Chondrocyte (in vitro differentiated cells): ENCODE data around the gene RSPH6A. TPM values are rescaled to one million over a fixed set of nuclear protein-coding genes. Genes with fewer than 3 reads are reported as not detected.
"Not testable (repeated sequence)": the region's sequence is repeated elsewhere in the genome, so short reads cannot be mapped to it uniquely, and the experiment has no call there.

Experiments
- DNase-seq: peaks from one replicate; pipeline ENCODE4 v3.0.0; 2021; ENCODE audit warnings: mixed read lengths, low spot score
- H3K27ac Mint-ChIP-seq: one replicate; pipeline ENCODE4 v1.8.0; 2021; ENCODE audit warnings: mild to moderate bottlenecking, moderate library complexity, mixed read lengths; ENCODE audit not compliant: unreplicated experiment
- H3K27me3 Mint-ChIP-seq: 2 replicates; pipeline ENCODE4 v1.8.0; 2021; ENCODE audit warnings: low read depth, mixed read lengths
- H3K36me3 Mint-ChIP-seq: 2 replicates; pipeline ENCODE4 v1.8.0; 2021; ENCODE audit warnings: low read depth, mixed read lengths
- H3K4me1 Mint-ChIP-seq: 2 replicates; pipeline ENCODE4 v1.8.0; 2021; ENCODE audit warnings: low read depth, mild to moderate bottlenecking, mixed read lengths
- H3K4me3 Mint-ChIP-seq: one replicate; pipeline ENCODE4 v1.8.0; 2021; ENCODE audit warnings: mild to moderate bottlenecking, moderate library complexity, mixed read lengths; ENCODE audit not compliant: unreplicated experiment
- H3K9me3 Mint-ChIP-seq: 2 replicates; pipeline ENCODE4 v1.8.0; 2021; ENCODE audit warnings: low read depth, mixed read lengths
- total RNA-seq: library from RNA; stranded (reverse); gene quantifications from 3 replicates; pipeline ENCODE4 v1.2.1, GENCODE V29; 2021
- TF ChIP-seq, protein P1 (sequence below): fragments of 200-600 bp; sonication (generic); IDR thresholded peaks from 2 replicates; pipeline ENCODE4 v1.5.0; 2021; ENCODE audit warnings: antibody characterized with exemption, mild to moderate bottlenecking, moderate library complexity

RSPH6A gene
- total RNA-seq, 1 donor from 2014 or later, result 0.15 TPM

DNA sequence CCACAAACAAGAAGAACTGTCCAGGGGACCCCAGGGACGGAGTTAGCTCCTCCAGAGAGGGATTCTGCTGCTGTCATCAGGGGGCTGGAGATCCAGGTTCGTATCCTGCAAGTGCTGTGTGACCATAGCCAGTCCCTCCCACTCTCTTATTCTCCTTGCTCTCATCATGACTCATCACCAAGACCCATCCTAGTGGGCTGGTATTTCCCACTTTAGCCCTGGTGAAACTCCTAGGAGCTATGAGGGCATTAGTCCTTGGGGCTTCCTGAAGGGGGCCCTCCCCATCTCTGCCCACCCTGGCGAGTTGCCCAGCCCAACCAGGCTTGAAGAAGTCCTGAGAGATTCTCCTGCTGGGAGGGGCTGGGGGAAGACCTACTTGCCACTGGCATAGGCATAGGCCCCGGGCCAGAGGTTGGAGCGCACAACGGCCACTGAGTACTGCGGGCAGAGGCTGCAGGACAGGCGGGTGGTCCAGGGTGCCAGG, 15.0 kb downstream of the RSPH6A start:
- Mint-ChIP-seq H3K27me3 (no peaks in the 10 kb centered on the region), H3K4me3 (no peak overlapping the region), H3K9me3 (no peaks in the 10 kb centered on the region), H3K4me1 (peaks cover 13% of the 10 kb centered on the region), H3K27ac (peak overlapping the region; percentile 17), H3K36me3 (no peaks in the 10 kb centered on the region)
- DNase-seq, result no peak
- TF ChIP-seq, protein P1, sequence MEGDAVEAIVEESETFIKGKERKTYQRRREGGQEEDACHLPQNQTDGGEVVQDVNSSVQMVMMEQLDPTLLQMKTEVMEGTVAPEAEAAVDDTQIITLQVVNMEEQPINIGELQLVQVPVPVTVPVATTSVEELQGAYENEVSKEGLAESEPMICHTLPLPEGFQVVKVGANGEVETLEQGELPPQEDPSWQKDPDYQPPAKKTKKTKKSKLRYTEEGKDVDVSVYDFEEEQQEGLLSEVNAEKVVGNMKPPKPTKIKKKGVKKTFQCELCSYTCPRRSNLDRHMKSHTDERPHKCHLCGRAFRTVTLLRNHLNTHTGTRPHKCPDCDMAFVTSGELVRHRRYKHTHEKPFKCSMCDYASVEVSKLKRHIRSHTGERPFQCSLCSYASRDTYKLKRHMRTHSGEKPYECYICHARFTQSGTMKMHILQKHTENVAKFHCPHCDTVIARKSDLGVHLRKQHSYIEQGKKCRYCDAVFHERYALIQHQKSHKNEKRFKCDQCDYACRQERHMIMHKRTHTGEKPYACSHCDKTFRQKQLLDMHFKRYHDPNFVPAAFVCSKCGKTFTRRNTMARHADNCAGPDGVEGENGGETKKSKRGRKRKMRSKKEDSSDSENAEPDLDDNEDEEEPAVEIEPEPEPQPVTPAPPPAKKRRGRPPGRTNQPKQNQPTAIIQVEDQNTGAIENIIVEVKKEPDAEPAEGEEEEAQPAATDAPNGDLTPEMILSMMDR, result no peak

DNA sequence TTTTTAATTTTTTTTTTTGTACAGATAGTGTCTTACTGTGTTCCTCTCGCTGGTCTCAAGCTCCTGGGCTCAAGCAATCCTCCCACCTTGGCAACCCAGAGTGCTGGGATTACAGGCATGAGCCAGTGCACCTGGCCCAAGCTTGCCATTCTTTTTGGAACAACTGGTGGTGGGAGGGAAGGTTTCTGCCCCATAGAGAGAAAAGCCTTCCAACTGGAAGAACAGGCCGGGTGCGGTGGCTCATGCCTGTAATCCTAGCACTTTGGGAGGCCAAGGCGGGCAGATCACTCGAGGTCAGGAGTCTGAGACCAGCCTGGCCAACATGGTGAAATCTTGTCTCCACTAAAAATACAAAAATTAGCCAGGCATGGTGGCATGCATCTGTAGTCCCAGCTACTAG, 15.6 kb downstream of the RSPH6A start:
- peaks cover 13% of the 10 kb centered on the region for H3K4me1 Mint-ChIP-seq
- H3K9me3 Mint-ChIP-seq, H3K4me3 Mint-ChIP-seq, H3K27me3 Mint-ChIP-seq, H3K36me3 Mint-ChIP-seq, DNase-seq: not testable (repeated sequence)
- H3K27ac Mint-ChIP-seq, result peak overlapping the region; percentile 8

DNA sequence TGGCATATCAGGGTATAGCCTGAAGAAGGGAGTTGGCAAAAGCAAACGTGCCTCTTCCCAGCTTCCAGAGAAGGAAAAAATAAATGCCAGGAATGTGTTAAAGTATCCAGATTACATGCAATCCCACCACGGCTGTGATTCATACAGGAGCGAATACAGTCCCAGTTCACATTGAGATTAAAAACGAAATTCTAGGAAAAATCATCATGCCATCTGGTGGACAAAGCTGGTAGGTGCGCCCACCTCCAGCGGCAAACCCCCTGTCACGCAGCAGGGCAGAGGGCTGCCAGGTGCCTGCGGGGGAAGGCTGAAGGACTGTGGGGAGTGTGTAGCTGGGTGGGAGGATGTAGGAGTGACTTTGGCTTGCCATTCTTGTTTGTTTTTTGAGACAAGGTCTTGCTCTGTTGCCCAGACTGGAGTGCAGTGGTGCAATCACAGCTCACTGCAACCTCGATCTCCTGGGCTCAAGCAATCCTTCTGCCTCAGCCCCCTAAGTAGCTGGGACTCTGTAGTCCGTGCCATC, 16.1 kb downstream of the RSPH6A start:
- no peaks in the 10 kb centered on the region for H3K36me3 Mint-ChIP-seq
- peak overlapping the region; percentile 85 for H3K27ac Mint-ChIP-seq
- DNase-seq, result no peak
- peaks cover 13% of the 10 kb centered on the region for H3K4me1 Mint-ChIP-seq
- no peaks in the 10 kb centered on the region for H3K9me3 Mint-ChIP-seq
- H3K4me3 Mint-ChIP-seq, result no peak overlapping the region
- no peaks in the 10 kb centered on the region for H3K27me3 Mint-ChIP-seq
- TF ChIP-seq, protein P1, result peak; percentile 93

DNA sequence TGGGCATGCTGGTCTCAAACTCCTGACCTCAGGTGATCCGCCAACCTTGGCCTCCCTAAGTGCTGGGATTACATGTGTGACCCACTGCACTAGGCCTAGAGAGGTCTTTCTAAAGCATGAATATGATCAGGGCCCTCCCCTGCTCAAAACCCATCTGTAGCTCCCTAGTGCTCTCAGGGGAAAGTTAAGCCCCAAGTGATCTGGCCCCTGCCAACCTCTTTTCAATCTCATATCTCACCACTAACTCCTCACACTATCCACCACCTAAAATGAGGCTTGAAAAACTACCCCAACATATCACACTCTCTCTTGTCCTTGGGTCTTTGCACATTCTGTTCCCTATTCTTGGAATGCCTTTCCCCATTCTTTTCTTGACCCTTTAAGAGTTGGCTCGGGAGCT, 20.5 kb downstream of the RSPH6A start:
- Mint-ChIP-seq H3K27ac (no peak overlapping the region), H3K27me3 (no peaks in the 10 kb centered on the region), H3K4me3 (no peak overlapping the region), H3K9me3 (no peaks in the 10 kb centered on the region), H3K4me1 (peaks cover 28% of the 10 kb centered on the region), H3K36me3 (peaks cover 1% of the 10 kb centered on the region)
- no peak for DNase-seq
- TF ChIP-seq, protein P1, result no peak

DNA sequence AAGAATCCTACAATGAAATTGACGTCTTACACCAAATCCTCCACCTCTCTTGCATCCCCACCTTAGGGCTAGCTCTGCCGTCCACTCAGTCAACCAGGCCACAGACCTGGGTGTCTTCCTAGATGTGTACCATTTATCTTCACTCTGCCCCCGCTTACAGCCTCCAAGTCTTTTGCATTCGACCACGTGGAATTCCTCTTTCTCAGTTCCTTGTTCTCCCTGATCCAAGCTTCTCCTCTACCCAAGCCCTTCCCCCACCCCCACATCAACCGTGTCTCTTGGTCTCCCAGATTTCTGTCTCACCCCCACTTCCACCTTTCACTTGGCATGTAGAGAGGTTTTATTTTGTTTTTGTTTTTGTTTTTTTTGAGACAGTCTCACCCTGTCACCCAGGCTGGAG, 21.2 kb downstream of the RSPH6A start:
- Mint-ChIP-seq H3K4me1 (peaks cover 24% of the 10 kb centered on the region), H3K9me3 (no peaks in the 10 kb centered on the region), H3K36me3 (peaks cover 8% of the 10 kb centered on the region), H3K27me3 (no peaks in the 10 kb centered on the region), H3K4me3 (no peak overlapping the region), H3K27ac (peak overlapping the region; percentile 68)
- no peak for DNase-seq
- TF ChIP-seq, protein P1, result no peak

DNA sequence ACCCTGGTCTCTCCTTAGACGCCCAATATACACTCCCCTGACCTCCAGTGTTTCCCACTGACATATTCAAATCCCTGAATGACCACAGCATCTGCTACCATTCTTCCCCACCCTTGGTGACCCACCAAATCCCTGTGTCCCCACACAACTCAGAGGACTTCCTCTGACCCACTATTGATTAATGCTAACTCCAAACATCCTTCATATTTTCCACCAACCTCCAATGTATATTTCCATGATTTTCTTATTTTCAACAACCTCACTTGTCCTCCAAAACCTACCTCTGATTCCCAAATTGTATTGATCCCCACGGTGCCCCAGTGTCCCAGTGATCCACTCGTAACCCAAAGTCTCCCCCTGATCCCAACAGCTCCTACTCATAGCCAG, 21.9 kb downstream of the RSPH6A start:
- H3K27ac Mint-ChIP-seq, result peak overlapping the region; percentile 89
- H3K4me1 Mint-ChIP-seq, result peaks cover 21% of the 10 kb centered on the region
- TF ChIP-seq, protein P1, result no peak
- DNase-seq, result no peak
- H3K27me3 Mint-ChIP-seq, result no peaks in the 10 kb centered on the region
- H3K9me3 Mint-ChIP-seq, result no peaks in the 10 kb centered on the region
- H3K4me3 Mint-ChIP-seq, result peak overlapping the region; percentile 52
- H3K36me3 Mint-ChIP-seq, result peaks cover 11% of the 10 kb centered on the region
